Pancreas (tissue), 10 donors: ENCODE measurements around the gene PRKCE. TPM values are rescaled to one million over a fixed set of nuclear protein-coding genes. Genes with fewer than 3 reads are reported as not detected.

ENCODE experiments used
- ATAC-seq, 4 donors: fragments of 200-7000 bp; cut with Tn5 transposase; one replicate each; pipeline versions ENCODE4 v1.8.0 to v1.9.1; 2020; ENCODE audit warnings: mild to moderate bottlenecking in 4 of 4, moderate library complexity in 4 of 4
- DNase-seq, 6 donors: peaks; one replicate each; pipeline ENCODE4 v3.0.0-alpha.2; 2020
- FAIRE-seq: peaks from 2 replicates; lab custom pipeline; 2012; peaks lifted over from hg19 to GRCh38; lab: Jason Lieb, UNC
- H3K27ac ChIP-seq, 4 donors: fragments of 200-600 bp; sonication (generic); 1 replicate in 3 of 4; 2 replicates in 1 of 4; pipeline versions ENCODE4 v1.5.0 to v1.8.0; 2020
- H3K27me3 ChIP-seq, 4 donors: fragments of 200-600 bp; one replicate each; pipeline ENCODE4 v1.8.0; 2021
- H3K36me3 ChIP-seq, 3 donors: fragments of 200-600 bp; sonication (generic) in 1 of 3; one replicate each; pipeline versions ENCODE4 v1.5.0 to v1.8.0; 2020 to 2021
- H3K4me1 ChIP-seq, 3 donors: fragments of 200-600 bp; one replicate each; pipeline ENCODE4 v1.8.0; 2021
- H3K4me3 ChIP-seq, 4 donors: fragments of 200-600 bp; sonication (generic) in 2 of 4; one replicate each; pipeline versions ENCODE4 v1.5.0 to v1.8.0; 2020 to 2021
- H3K9me3 ChIP-seq, 4 donors: fragments of 200-600 bp; one replicate each; pipeline ENCODE4 v1.8.0; 2021
- CTCF ChIP-seq, 4 donors: fragments of 200-600 bp; sonication (generic) in 3 of 4; IDR thresholded peaks; one replicate each; pipeline versions ENCODE4 v1.5.0 to v1.8.0; 2021; ENCODE audit warnings: antibody characterized with exemption in 4 of 4
- WGBS, 2 donors: extraction: QIAGEN DNeasy Blood & Tissue Kit; methylation state at CpG; one replicate each; pipeline ENCODE4 v1.1.7; 2013; 5-methylcytosine and 5-hydroxymethylcytosine counted together
- intact Hi-C, 3 donors: fragments of 100-400 bp; cut with DNase I; formaldehyde crosslinking; loops; one replicate each; pipeline versions ENCODE4 v1.11.1 to v1.14.2; 2022
- polyA plus RNA-seq, 2 donors: library from polyadenylated mRNA; stranded (reverse); fragments of 200-250 nt; gene quantifications; one replicate each; pipeline ENCODE4 v1.2.3, GENCODE V29; 2013
- total RNA-seq, 6 donors: library from RNA; stranded (reverse); fragmentation: NEBNext Ultra II Directional in 4 of 6; extraction: Animal tissue kit (Norgen Biotek cat#: 25700) in 4 of 6; gene quantifications; one replicate each; pipeline versions ENCODE4 v1.2.1 to v1.2.4, GENCODE V29; 2021 to 2023
- donor health status: healthy with polysubstance abuse.
- donor health status: DM: no; HTN: no; CAD: no; lungs with moderate emphysema.
- donor health status: DM: no; HTN: no; CAD: no.
- donor health status: control.
- donor health status: control.
- donor health status: Bipolar disorder and iron deficiency.
- donor health status: DM: yes; HTN: yes; CAD: no.
- donor health status: DM: no; HTN: no; CAD: no.
- donor health status: DM: no; HTN: no; CAD: no.
- donor health status: DM: yes; HTN: yes; CAD: no.

The PRKCE gene
- total and polyA plus RNA-seq, 8 donors = 4.0 to 19.4 (median 10.0) TPM

GRCh38 chr2:46001290-46001689 lies 349.8 kb downstream of the PRKCE start:
- intact Hi-C loops = loop anchor here in 2 of 3 donors (10.0 kb wide), 3 partner anchors 294 to 454 kb away; partner anchors contain the start of gene EPAS1 (in 1 of the 2)
- Histone ChIP-seq H3K36me3 (no peaks in the 10 kb centered on the region), H3K9me3 (no peaks in the 10 kb centered on the region), H3K4me1 (peaks cover 0 to 2% (median 0%) of the 10 kb centered on the region in 3 donors), H3K4me3 (no peak overlapping the region), H3K27ac (no peak overlapping the region), H3K27me3 (no peaks in the 10 kb centered on the region)
- FAIRE-seq = no peak
- no peak for DNase-seq
- 92 to 96% methylated on average over 7 of the region's 7 CpGs for WGBS, 2 donors
- ATAC-seq = no peak
- no peak for TF ChIP-seq CTCF (IDR thresholded peaks at IDR 0.05)

GRCh38 chr2:46001741-46002506 lies 350.4 kb downstream of the PRKCE start:
- no peaks in the 10 kb centered on the region for H3K9me3 ChIP-seq
- H3K27me3 ChIP-seq = no peaks in the 10 kb centered on the region
- H3K4me3 ChIP-seq = no peak overlapping the region
- no peak for TF ChIP-seq CTCF (IDR thresholded peaks at IDR 0.05)
- intact Hi-C loops = loop anchor here in 2 of 3 donors (10.0 kb wide), 3 partner anchors 293 to 453 kb away; partner anchors contain the start of gene EPAS1 (in 1 of the 2)
- 83 to 88% methylated on average over 8 of the region's 8 CpGs for WGBS, 2 donors
- H3K4me1 ChIP-seq = peaks cover 0 to 2% (median 0%) of the 10 kb centered on the region in 3 donors
- FAIRE-seq = no peak
- ATAC-seq = peak in 3 of 4 donors; percentile 18 to 42 (median 37)
- H3K36me3 ChIP-seq = no peaks in the 10 kb centered on the region
- H3K27ac ChIP-seq = no peak overlapping the region
- DNase-seq = no peak

- 29 to 39% methylated on average over 1 of the region's 1 CpG for WGBS, 2 donors
- Histone ChIP-seq H3K4me3 (no peak overlapping the region), H3K36me3 (no peaks in the 10 kb centered on the region), H3K27ac (no peak overlapping the region), H3K27me3 (no peaks in the 10 kb centered on the region), H3K4me1 (peaks cover 0 to 2% (median 0%) of the 10 kb centered on the region in 3 donors), H3K9me3 (no peaks in the 10 kb centered on the region)
- FAIRE-seq = no peak
- intact Hi-C loops = loop anchor here in 2 of 3 donors (10.0 kb wide), 3 partner anchors 292 to 452 kb away; partner anchors contain the start of gene EPAS1 (in 1 of the 2)
- peak in 3 of 4 donors; percentile 44 to 66 (median 66) for ATAC-seq
- TF ChIP-seq CTCF (IDR thresholded peaks at IDR 0.05) = no peak
- DNase-seq = no peak
Observed at GRCh38 chr2:46002507-46002883, 351.0 kb downstream of the PRKCE start.

- no peaks in the 10 kb centered on the region for H3K9me3 ChIP-seq
- FAIRE-seq (no peak), DNase-seq (no peak), ATAC-seq (no peak)
- H3K27ac ChIP-seq = no peak overlapping the region
- no peak for TF ChIP-seq CTCF (IDR thresholded peaks at IDR 0.05)
- no peaks in the 10 kb centered on the region for H3K36me3 ChIP-seq
- 89 to 96% methylated on average over 2 of the region's 2 CpGs for WGBS, 2 donors
- H3K4me1 ChIP-seq = peaks cover 0 to 2% (median 0%) of the 10 kb centered on the region in 3 donors
- intact Hi-C loops = loop anchor here in 2 of 3 donors (10.0 kb wide), 3 partner anchors 292 to 452 kb away; partner anchors contain the start of gene EPAS1 (in 1 of the 2)
- H3K4me3 ChIP-seq = no peak overlapping the region
- no peaks in the 10 kb centered on the region for H3K27me3 ChIP-seq
Observed at GRCh38 chr2:46002947-46003346, 351.5 kb downstream of the PRKCE start.
